ENCODE data around the gene NODAL. TPM values are rescaled to one million over a fixed set of nuclear protein-coding genes. Genes with fewer than 3 reads are reported as not detected.

Gene NODAL
- total RNA-seq, 1 experiment from 2014 or later = 0.30 TPM

- H4K20me1 ChIP-seq (ENCODE audit: insufficient read depth) = no peaks in the 10 kb centered on the region
- no peaks in the 10 kb centered on the region for H3K27me3 ChIP-seq (ENCODE audit: insufficient read depth, low read length)
- DNase-seq (ENCODE audit: low read depth, low spot score) (no peak), ATAC-seq (no peak)
- no peak overlapping the region for H3K4me3 ChIP-seq (replicated peaks in 1 of 2; ENCODE audit: low read depth in 1 of 2, low read length in 2 of 2)
- BruUV-seq (replicated peaks) = no TSS peak
- peaks cover 19% of the 10 kb centered on the region for H3K79me2 ChIP-seq (ENCODE audit: insufficient read depth, low read length)
- ChIA-PET RAD21 (ENCODE audit: low non-redundant PET in 1 of 2, low total read pairs in 2 of 2, uncharacterized antibody in 2 of 2, unreplicated experiment in 2 of 2) (interaction anchor here in 1 of 2 experiments (1.3 kb wide), 1 partner anchor 14 kb away, joined by 5 read pairs; no protein-coding TSS in a partner anchor), POLR2A (no interaction called here), CTCF (interaction anchor here (2.7 kb wide), 1 partner anchor 14 kb away, joined by 14 read pairs; no protein-coding TSS in a partner anchor)
- peaks cover 26 to 62% of the 10 kb centered on the region in 2 experiments for H3K4me1 ChIP-seq (ENCODE audit: control insufficient read depth in 1 of 2, insufficient read depth in 2 of 2, low read length in 2 of 2)
- no peaks in the 10 kb centered on the region for H3K9me2 ChIP-seq (ENCODE audit: insufficient read depth)
- no peak overlapping the region for H2AFZ ChIP-seq (ENCODE audit: low read depth, low read length, poor library complexity, severe bottlenecking)
- intact Hi-C loops (cut with micrococcal nuclease) = loop anchor here (5.0 kb wide), 1 partner anchor 62 kb away; no protein-coding TSS in a partner anchor
- H3K9me3 ChIP-seq (ENCODE audit: control insufficient read depth in 1 of 2, insufficient read depth in 1 of 2, low read depth in 1 of 2, low read length in 2 of 2) = no peaks in the 10 kb centered on the region
- peak overlapping the region; percentile 71 for H3K4me2 ChIP-seq (ENCODE audit: low read length)
- no peak overlapping the region for H3K27ac ChIP-seq (ENCODE audit: low read depth, low read length)
- peaks cover 0 to 1% of the 10 kb centered on the region in 2 experiments; a peak in 1 of 4 replicates for H3K36me3 ChIP-seq (ENCODE audit: control insufficient read depth in 1 of 2, insufficient read depth in 2 of 2, low read length in 2 of 2)
- TF ChIP-seq CBX3 (IDR thresholded peaks at IDR 0.05; ENCODE audit: low read depth) (peak; percentile 69; the same call in 1 of the 2 replicates), TCF7L2 (IDR thresholded peaks at IDR 0.05; ENCODE audit: borderline replicate concordance, extremely low read depth, insufficient read depth, insufficient read length) (no peak), ZNF274 (IDR thresholded peaks at IDR 0.05; ENCODE audit: low read depth, low read length) (no peak), SP1 (IDR thresholded peaks at IDR 0.05; ENCODE audit: low read depth) (peak; percentile 67), MAX (IDR thresholded peaks at IDR 0.05) (peak; percentile 55), JUND (IDR thresholded peaks at IDR 0.05) (peak; percentile 71), FOSL1 (IDR thresholded peaks at IDR 0.05; ENCODE audit: low read depth) (peak; percentile 89), POLR2AphosphoS5 (IDR thresholded peaks at IDR 0.05; ENCODE audit: low read depth, low read length) (no peak), ATF3 (IDR thresholded peaks at IDR 0.05) (no peak), SRF (IDR thresholded peaks at IDR 0.05; ENCODE audit: low read depth) (no peak), CEBPB (IDR thresholded peaks at IDR 0.05; ENCODE audit: low read depth) (no peak), EZH2 (IDR thresholded peaks at IDR 0.05) (no peak)
- H3K9ac ChIP-seq (ENCODE audit: low read length) = peak overlapping the region; percentile 24; the same call in 1 of the 2 replicates
Observed at GRCh38 chr10:70475661-70476060, 34.2 kb upstream of the NODAL start.

Measured in HCT116 (cell line).